Eye (tissue), 1 donor: ENCODE results near the gene IFT57.
"Not testable (repeated sequence)": the region's sequence is repeated elsewhere in the genome, so short reads cannot be mapped to it uniquely, and the experiment has no call there.

ENCODE experiments used
- DNase-seq: peaks from one replicate; pipeline ENCODE4 v3.0.0-alpha.2; 2015

Gene IFT57

DNA sequence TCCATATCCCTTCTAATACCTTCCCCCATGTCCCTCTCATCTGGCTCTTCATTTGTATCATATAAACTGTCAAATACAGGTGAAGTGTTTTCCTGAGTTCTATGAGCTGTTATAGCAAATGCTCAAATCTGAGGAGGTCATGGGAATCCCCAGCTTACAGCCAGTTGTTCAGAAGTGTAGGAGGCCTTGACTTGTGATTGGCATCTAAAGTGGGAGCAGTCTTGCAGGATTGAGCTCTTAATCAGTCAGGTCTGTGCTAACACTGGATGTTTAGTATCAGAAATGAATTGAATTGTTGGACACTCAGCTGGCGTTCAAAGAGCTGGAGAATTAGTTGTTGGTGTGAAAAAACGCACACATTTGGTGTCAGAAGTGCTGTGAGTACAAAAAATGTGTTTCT lies 65.0 kb downstream of the IFT57 start:
- no peak for DNase-seq

DNA sequence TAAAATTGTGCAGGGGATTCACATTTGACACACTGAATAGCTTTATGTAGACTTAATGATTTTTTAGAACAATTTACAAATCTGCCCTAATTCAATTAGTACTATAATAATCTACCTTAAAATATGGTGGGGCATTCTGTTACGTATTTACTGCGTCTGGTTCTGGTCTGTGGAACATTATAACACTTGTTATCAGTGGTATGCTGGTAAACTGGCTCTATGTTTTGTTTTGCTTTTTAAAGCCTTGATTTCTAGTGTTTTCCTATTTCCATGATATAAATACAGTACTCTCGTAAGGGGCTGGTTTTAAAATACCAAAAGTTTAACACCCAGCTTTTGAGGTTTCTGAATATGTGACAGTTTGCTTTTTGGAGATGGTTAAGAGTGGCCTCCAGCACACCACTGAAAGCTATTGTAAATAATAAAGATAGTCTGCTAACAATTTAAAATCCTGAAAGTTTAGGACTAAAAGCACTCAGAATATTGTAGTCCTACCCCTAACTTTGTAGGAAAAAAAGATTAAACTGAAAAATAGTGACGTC lies 65.8 kb downstream of the IFT57 start:
- no peak for DNase-seq

DNA sequence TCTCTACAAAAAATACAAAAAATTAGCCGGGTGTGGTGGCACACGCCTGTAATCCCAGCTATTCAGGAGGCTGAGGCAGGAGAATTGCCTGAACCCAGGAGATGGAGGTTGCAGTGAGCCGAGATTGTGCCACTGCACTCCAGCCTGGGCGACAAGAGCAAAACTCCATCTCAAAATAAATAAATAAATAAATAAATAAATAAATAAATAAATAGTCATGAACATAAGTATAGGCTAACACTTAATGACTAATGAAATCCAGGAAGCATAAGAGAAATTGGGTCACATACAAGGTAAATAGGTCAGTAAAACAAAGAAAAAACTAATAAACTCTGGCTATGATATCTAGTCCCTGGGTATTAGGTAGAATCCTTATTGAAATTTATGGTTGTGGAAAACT lies 66.6 kb downstream of the IFT57 start:
- not testable (repeated sequence) for DNase-seq

DNA sequence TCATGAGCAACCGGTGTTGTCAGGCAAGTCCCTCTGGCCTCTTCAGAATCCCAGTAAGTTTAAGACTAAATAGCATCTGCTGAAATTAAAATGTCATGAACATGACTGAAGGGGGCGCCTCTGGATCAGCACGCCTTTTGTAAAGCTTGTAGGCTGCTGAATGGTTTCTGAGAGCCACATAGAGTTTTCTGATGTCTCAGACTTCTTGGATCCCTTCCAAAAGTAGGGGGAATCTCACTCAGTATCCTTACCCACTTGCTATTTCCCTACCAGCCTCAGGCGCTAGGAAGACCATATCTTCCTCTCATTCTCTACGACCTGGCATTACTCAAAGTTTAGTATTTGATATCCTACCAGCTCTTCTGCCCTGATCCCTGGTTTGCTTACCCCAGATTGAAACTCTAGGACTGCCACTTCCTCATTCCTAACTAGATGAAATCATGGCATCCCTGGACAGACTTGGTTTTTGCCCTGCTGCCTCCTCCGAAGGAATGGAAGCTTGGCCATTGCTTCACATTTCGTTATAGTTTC lies 68.7 kb downstream of the IFT57 start:
- peak; percentile 18 for DNase-seq

DNA sequence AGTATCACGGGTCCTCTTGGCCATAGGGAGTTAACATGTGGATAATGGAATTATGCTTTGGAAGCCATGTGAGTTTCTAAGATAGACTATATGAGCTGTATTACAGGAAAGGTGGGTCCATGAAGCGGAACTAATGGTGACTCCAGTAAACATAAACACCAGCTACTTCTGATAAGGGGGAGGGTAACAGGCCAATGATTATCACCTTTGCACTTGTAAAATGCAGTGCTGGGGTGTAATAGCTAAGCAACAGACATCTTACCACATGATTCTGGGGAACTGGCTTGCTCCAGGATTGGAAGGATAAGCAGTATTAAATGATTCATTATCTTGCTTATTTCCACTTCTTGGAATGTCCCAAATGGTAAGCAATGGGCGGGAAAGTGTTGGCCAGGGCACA lies 70.0 kb downstream of the IFT57 start:
- no peak for DNase-seq

DNA sequence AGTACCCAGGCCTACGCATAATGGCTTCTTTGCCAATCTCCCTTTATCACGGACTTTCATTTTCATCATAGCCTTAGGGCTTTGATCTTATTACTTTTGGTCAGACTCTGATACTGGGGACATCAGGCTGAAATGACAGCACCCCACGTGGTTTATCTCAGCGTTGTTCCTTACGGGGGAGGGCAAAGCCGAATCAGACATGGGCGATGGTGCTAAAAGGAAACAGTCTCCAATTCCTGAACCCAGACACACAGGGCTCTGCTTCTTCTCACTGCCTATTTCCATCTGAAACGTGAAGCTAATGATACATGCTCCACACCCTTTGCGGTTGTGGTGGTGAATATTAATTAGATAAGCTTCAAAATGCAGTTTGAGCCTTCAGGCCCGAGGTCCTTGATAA lies 72.0 kb downstream of the IFT57 start:
- DNase-seq = no peak

DNA sequence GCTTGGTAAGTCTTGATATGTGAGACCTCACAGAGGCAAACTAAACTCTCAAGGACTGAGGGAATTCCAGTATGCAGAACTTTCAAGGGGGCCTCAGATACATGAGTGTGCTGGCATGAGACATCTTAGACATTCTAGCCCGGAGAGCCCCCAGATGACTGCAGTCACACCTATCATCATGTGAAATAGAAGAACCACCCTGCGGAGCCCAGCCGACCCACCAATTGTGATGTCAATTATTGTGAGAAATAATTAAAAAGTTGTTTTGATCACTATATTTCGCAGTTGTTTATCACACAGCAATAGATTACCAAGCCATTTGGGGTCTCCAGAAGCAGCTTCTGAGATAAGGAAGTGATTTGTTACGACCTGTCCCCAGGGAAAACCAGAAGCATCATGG lies 76.1 kb downstream of the IFT57 start:
- DNase-seq = no peak

DNA sequence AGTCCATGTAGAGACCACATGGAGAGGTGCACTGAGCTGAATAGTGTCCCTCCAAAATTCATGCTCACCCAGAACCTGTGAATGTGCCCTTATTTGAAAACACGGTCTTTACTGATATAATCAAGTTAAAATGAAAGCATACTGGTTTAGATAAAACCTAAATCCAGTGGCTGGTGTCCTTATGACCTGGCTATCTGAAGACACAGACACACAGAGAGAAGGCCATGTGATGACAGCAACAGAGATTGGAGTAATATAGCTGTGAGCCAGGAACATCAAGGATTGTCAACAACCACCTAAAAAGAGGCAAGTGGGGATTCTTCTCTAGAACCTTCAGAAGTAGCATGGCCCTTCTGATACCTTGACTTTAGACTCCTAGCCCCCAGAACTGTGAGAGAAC lies 76.6 kb downstream of the IFT57 start:
- DNase-seq = no peak

DNA sequence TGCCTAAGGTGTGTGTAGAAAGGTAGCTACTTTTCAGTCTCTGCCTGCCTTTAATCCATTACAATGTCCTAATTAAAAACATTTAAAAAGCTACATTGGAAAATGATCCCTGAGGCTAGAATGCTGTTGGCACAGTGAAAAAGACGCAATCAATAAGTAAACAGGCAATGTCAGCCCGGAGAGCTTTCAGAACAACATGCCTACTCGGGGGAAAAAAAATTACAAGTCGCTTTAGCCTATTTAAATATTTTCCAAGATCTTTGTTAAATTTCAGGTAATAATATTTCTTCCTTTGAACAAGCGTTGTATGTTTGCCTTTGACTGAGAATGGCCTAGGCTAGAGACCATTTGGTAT lies 84.8 kb downstream of the IFT57 start:
- no peak for DNase-seq

DNA sequence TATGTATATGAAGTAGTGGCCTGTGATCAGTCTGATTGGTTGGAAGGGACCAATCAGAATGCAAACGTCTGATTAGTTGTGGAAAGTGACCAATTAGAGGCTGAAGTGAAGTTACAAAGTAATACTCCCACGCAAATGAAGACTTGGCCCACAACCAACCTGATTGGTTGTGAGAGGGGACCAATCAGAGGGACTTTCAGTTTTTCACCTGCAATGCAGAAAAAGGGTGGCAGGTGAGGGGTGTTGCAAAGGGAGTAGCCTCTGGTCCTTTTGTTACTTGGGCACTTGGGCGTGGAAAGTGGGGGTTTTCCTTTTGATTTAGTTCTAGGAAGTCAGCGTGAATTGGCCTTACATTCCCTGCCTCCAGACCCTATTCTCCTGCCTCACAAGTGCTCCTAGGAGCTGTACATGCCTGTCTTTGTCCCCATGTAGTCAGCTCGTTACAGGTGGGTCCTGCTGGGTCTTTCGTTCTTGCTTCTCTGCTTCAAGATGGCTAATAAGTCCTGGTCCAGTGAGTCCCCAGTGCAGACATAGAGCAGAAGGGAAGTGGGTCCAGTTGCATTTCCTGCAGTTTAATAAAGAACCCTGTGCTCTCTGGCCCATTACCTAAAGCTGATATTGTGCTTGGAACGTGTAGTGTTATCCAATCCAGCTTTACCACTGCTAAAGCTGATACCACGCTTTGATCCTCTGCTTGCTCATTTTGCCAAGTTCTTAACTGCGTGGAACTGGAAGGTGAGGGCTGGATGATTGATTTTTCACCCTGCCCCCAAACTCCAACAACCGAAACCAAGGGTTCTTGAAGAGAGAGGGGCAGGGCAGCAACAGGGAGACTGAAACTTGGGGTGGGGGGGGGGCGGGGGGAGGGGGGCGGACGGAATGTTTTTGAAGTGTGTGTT lies 85.4 kb downstream of the IFT57 start:
- no peak for DNase-seq

DNA sequence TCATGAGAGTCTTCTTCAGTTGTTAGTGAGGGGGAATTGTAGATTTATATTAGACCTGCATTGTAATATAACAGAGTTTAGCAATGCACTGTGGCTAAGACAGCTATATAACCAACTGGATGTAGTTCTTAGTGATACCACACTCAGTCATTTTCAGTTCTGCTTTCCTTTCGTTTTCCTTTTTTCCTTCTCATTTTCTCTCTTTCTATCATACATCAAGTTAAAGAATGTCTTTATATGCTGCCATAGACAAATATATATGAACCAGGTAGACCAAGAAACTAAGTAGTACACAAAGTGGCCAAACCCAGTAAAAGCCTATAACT lies 87.7 kb downstream of the IFT57 start:
- DNase-seq = no peak

DNA sequence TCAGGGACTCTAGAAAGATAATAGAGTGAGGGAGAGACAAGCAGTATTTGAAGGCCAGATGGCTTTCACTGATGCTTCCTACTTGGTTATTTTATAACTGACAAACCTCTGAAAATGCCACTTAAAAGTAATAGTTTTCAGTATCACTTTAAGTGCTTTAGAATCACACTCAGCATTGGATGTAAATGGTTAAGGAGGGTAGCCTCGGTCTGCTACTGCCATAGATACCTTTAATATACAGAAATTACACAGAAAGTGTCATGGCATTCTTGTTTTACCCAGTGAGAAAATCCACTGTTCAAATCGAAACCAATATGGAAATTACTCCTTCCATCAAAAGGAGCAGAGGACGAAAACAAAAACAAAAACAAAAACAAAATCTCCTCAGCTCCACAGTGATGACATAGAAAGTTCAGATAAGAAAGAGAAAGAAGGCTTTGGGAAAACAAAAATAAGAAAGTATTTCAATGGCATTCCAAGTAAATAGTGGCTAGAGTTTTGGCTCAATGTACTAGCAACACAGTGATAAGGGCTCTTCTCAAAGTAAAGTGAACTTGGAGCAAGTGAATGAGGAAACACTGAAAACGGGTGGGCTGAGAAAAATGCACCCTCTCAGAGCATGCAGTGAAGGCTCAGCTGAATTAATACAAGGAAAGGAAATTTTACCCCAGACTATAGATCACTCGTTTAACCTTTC lies 88.2 kb downstream of the IFT57 start:
- no peak for DNase-seq

DNA sequence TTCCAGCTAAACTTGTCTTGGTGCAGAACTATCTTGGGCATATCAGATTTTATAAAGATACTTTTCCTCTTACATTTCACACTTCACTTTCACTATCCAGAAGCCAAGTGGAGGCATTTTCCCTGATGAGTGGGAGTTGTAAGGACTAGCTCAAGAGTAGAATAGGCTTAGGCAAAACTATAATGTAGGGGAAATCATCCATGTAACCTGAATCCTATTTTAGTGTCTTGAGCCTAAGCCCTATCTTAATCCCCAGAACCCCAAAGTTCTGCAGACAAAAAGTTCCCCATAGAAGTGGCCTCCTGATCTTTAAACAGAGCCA lies 89.2 kb downstream of the IFT57 start:
- no peak for DNase-seq

DNA sequence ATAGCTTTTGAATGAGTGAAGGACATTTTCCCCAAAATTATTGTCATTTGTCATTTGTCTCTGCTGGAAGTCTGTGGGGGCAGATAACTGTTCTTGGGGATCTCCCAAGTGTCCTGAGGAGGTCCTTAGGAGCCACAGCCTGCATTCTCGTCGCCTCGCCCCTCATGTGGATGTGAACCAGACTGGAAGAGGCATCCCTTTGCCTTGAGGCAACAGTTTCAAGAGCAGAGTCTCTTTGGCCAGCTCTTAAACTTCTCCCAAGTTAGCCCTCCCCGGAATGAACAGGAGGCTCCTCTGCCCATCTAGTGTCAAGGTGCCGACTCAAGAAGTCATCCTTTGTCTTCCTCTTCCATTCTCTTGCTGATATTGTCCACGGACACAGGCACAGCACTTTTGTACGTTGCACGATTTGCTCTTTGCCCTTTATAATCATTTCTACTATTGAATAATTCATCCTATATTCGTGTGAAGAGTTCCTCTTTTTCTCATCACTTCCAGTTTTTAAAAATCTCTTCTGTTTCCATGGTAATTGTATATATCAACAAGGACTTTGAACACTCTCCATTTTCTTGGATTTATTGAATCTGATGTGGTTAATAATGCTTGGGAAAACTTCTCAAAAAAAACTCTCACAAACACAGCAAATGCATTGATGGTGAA lies 90.6 kb downstream of the IFT57 start:
- DNase-seq = no peak

DNA sequence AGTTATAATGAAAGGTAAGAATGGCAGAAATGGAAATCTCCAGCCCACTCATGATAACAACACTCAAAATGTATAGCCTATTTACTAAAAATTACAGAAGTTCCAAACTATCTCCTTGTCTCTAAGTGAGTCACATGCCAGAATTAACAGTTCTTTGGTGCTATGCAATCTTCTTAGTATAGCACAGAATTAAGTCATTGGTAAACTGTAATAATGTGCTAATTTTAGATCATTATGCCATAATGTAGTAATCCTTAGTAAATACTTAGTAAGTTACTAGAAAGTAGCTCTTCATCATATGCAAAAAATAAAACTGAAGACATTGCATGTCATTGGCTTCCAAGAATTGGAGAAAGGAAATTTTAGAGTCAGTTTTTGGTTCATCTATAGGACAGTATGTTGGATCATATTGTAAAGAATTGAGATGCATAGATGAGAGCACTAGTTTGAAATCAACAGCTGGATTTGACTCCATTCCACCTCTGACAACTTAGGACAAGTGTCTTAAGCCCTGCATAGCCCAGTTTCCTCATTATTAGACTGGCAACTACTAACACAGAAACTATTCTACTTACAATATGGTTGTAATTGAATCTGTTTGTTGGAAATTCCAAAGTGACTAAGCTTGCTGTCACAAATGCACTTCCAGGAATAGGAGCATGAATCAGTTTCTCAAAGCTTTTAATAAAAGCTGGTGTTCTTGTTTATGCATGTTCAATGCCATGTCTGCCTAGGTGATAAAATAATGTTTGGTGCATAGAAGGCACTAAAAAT lies 91.3 kb downstream of the IFT57 start:
- peak; percentile 10 for DNase-seq

DNA sequence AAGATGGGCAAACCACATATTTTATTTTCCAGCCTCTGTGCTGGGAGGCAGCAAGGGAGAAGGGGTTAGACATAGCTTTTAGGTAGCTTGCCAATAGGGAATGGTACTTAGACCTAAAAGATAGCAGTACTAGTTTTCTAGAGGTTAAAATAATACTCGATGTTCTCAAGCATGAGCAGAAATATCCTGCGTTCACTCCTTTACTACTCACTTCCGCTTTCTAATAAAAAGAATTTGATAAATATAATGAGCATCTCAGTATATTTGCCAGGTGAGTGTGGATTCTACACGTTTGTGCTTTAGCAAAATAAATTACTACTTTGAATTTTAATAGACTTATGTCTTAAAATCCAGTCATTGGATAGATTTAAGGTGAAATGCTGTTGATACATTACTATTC lies 92.0 kb downstream of the IFT57 start:
- no peak for DNase-seq

DNA sequence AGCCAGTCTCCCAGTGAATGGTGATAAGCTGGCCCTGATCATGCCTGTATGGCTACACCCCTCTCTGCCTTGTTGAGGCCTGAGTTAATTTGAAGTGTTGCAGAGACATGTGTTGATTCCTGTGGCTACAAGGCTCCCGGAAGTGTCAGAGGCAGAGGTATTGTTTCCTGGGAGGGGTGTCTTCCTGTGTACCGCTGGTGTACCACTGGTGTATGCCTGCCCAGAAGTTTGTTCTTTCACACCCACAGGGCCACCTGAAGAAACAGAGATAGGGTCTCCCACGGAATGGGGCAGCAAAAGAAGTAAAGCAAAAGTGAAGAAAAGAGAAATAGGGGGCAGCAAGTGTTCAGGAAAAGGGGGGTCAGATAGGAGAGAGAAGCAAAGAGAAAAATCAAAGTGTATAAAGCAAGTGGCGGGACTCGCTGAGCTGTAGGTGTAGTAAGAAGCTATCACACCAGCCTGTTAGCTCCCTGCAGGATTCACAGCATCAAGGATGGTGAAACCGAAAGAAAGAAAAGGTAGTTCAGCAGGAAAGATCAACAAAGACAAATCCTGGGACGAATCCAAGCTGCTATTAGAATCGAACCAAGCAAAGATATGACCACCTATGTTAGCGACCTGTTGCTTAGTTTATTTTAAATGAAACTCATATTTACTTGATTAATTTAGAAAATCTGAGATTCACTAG lies 94.8 kb downstream of the IFT57 start:
- no peak for DNase-seq

DNA sequence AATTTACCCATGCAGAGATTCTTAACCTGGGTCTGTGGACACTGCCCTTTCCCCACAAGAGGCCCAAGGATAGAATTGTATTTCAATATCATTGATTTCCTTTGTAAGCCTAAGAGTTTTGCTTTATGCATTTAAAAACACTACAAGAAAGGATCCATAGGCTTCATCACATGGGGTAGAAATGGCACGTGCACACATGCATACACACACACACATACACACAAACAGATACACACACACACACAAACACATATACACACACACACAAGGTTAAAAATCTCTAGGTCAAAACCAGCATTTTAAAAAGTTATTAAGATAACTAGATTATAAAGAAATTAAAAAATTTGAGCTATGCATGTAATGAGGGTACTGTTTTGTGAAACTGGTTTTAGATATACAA lies 95.9 kb downstream of the IFT57 start:
- no peak for DNase-seq

DNA sequence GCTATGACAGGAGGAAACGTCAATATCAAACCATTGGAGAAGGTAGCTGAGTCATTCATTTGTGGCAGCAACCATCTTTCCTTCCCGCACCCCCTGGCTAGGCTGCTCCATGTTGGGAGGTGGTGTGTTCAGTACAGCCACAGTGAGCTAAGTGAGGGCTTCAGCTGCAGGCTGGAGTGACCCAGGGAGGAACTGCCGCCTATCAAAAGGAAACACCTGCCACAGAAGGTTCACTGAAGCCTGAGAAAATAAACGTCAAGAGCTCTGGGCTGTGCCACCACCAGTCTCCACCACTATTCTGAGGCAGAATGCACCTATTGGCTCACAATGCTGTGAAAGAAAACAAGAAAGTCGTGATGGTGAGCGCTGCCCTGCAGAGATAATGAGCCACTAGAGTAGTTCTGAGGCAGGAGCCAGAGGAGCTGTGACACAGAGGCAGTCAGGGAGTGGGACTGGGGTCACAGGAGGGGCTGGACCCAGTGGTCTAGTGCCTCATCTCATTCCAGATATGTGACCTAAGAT lies 96.6 kb downstream of the IFT57 start:
- peak; percentile 44 for DNase-seq

DNA sequence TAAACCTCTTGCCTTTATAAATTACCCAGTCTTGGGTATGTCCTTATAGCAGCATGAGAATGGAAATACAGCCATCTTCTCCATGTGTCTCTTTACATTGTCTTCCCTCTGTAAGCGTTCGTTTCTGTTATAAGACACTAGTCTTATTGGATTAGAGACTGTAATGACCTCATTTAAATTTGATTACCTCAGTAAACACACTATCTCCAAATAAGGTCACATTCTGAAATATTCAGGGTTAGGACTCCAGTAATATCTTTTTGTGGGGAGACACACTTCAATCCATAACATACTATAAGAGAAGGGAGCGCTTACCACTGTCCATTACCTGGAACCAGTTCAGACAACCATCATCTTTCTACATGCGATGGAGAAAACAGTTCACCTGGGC lies 97.1 kb downstream of the IFT57 start:
- DNase-seq = no peak

DNA sequence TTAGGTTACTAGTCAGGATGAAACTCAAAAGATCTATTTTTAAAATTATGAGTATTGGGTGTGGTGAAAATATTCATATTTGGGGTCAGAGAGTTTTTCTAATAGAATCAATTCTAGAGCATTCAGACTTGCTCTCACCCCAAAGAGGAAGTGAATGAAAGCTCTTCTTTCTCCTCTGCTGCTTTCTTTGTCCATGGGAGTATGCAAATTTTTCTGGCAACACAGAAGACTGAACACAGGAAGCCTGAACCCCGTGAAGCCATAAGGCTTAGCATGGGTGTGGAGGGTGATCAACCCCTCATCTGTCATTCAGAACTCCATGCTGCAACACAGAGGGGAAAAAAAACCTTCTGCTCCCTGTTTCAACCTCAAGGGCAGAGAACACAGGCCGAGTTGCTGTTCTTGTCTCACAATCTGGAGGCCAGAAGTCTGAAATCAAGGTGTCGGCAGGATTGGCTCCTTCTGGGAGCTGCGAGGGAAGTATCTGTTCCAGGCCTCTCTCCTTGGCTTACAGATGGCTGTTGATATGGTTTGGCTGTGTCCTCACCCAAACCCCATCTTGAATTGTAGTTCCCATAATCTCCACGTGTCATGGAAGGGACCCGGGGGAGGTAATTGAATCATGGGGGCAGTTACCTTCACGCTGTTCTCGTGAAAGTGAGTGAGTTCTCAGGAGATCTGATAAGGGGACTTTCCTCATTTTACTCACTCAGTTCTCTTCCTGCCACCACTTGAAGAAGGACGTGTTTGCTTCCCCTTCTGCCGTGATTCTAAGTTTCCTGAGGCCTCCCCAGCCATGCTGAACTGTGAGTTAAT lies 97.7 kb downstream of the IFT57 start:
- no peak for DNase-seq
